RCC 7860 (cell line): ENCODE results near the gene CLDN16.

Experiments
- DNase-seq: peaks from one replicate; pipeline ENCODE4 v3.0.0-alpha.2; 2015; ENCODE audit warnings: low spot score
- FAIRE-seq: peaks from 2 replicates; lab custom pipeline; 2012; peaks lifted over from hg19 to GRCh38; lab: Jason Lieb, UNC

The CLDN16 gene

DNA sequence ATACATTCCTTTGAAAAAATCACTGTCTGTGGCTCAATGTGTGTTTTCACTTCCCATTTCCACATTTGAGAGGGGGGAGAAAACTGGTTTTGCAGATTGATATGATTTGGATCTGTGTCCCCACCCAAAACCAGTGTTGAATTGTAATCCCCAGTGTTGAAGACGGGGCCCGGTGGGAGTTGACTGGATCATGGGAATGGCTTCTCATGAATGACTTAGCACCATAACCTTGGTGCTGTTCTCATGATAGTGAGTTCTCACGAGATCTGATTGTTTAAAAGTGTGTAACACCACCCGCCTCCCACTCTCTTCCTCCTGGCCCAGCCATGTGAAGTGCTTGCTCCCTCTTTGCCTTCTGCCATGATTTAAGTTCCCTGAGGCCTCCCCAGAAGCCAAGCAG is 45.7 kb downstream of the CLDN16 start:
- FAIRE-seq (no peak), DNase-seq (no peak)

DNA sequence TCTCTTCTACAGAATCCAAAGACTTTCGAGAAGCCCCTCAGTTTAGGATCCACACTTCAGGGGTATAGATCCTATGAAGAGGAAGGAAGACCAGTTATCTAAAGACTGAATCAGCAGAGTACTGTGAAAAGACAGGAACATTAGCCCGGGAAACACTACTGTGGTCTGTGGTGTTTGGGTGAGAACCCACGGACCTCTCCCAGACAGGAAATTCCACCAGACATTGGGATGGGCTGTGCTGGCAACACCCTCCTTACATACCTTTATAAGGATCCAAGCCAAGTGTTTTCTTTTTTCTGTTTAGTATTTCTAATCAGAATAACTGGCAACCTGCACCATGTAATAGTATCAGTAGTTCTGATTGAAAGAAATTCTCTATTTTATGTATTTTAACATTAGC is 47.7 kb downstream of the CLDN16 start:
- FAIRE-seq (no peak), DNase-seq (no peak)

DNA sequence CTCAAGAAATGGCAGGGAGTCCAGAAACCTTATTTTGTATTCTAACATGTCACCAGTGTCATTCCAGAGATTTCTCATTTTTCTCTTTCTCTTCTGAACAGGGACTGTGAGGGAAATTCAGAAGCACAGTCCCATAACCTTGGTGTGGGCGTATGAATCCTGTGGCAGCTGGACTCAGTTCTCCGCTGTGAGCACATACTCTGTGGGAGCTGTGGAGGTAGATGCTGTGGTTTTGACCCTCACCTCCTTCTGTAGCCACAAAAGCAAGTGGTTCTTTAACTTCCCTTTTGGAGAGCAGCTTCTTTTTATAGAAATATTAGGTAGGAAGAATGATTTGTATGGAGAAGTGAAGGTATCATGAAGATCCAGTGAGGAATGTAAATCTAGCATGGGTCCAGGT is 48.4 kb downstream of the CLDN16 start:
- no peak for FAIRE-seq
- no peak for DNase-seq

DNA sequence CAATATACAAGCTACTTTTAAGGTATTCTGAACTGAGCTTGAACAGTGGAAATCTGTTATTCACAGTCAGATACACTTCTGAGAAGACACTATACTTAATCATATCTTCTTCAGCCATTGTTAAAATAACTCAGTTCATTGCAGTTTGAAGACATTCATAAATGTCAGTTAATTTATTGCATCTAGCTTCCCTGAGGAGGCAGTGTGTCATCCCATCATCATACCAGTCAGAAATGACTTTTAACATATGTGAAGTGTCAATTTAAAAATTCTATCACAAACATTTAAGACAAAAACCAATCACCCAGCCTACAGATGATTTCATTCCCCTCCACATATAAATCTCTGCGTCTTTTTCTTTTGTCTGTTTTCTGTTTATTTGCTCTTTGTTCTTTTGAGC is 54.3 kb downstream of the CLDN16 start:
- no peak for DNase-seq
- FAIRE-seq: no peak

DNA sequence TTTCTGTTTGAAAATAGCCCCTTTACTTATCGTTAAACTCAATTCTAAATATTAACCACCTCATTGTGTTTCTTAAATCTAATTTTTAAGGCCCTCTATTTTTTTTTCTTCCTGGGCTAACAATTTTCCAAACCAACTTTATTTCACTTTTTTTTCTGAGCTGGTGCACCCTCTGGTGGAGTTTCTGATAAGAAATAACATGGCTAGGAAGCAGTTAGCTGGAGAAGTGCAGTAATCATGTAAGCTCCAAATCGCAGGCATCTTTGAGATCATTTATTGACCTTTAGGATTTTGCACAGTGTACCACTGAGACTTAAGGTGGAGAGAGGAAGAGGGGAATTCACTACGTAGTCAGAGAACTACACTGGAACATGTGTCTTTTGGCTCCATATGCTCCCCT is 55.3 kb downstream of the CLDN16 start:
- DNase-seq (no peak), FAIRE-seq (peak; percentile 64)

DNA sequence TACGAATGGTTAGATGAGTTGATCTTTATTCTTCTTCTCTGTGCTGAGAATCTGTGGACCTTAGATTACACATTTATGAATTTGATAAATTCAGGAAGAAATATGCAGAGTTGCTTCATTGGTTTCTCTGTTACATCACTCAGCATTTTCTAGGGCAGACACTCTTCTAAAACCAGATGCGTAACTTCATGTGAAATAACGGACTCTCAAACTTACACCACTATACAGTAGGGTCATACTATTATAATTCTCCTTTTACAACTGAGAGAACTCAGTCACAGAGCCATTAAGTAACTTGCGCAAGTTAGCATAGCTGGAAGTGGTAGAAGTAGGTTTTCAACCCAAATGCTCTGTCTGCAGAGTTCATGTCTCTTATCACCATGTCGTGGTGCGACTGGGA is 56.0 kb downstream of the CLDN16 start:
- FAIRE-seq: no peak
- DNase-seq: no peak

DNA sequence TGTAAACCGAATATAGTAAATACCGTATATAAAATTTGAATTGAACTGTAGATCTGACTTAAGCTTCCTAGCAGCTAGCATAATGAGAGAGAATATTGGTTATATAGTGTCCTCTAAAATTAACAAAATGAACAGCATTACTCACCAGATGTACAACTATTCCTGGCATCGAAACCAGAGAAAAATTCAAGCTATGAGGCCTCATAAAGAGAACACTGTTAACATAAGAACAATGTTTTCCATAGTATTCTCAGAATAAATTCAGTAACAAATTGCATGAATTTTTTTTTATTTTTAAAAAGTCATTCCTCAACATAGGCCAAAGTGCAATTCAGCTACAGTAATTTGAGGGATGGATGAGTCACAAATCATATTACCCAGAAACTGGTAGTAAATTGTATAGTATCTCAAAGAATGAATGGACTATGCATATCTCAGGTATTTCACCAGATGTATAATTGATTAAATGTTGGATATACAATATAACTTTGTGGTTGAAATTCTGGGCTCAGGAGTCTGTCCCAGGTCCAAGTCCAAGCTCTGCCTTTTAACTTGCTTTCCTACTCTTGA is 56.7 kb downstream of the CLDN16 start:
- no peak for FAIRE-seq
- DNase-seq: no peak

DNA sequence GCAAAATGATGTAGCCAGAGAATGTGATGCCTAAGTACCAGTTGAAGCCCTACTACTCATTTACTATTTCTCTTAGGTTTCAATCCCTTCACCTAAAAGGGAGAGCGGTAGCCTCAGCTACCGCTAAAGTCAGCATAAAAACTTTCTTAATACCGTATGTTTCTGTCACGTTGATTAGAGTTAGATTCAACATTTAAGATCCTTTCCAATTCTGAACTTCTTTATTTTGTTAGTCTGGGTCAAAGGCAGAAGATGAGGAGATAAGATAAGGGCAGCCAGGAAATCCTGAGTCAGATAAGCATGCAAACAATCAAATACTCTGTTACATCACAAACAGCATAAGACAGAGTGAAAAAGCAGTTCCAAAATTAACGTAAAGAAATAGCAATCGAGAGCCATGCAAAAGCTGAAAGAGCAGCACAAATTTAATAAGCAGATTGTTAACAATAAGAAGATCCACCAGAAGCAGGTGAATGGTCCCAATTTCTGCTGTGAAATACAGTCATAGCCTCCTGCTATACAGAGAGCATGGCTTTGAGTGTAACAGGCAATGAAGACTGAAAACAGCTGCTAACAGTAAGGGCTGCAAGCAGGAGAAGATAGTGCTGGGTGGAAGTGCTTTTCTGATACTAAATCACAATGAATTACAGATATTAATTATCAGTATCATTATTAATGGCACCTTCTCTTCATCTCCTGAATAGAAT is 58.8 kb downstream of the CLDN16 start:
- FAIRE-seq: no peak
- no peak for DNase-seq

DNA sequence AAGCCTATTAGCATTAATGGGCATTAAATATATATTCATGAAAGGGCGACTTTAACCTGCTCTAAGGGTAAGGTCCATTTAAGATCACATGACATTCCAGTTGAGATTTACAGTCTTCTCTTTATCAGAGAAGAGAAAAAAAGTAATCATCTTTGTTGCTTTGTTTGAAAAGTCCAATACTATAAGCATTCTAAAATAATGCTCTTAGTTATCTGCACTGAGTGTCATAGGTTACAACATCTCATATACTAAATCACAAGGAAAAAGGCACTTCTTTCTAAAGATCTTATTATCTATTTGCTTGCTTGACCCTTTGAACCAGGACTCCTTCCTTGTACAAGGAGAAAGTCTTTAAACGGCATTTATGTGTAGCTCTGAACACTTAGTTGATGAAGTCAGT is 60.3 kb downstream of the CLDN16 start:
- no peak for FAIRE-seq

DNA sequence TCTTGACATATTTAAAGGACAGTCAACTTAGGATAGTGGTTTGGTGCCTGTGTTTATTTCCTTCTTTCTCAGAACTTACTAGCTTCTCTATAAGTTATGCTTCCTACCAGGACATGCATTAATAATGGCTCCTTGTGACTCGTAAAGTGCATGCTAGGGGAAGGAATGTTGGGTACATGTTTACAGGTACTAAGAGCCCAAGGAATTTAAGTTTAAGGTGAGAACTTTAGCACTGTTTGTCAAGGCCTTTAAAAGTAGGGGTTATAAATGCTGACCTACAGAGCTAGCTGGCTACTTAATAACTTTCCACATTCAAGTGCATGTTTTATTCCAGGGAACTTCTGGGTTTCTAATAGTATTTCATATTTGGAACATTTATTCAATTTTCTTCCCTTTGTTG is 61.8 kb downstream of the CLDN16 start, which contains the start of gene TMEM207:
TMEM207 (minus strand) TSS at position 101 of the 400 bp plus-strand sequence; CDS start at position 9, 92 bp downstream.
- FAIRE-seq (no peak), DNase-seq (no peak)

More for the DNA sequence above, 60.3 kb downstream of the CLDN16 start:
- DNase-seq: no peak

DNA sequence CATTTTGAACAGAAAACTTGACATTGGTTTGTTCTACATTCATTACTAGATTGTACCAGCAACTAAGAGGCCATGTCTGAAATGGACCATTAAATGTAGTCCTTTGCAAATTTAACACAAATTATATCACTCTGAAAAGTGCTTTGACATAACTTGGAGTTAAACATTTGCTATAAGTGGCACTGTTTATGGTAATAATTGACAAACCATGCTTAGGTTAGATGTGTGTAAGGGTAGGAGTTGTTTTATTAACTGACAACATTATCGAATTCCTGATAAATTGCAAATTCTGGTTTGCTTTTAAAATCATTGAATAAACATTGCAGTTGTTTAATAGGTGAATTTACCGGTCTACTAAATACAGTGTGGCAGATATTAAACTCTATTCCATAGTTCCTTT is 67.9 kb downstream of the CLDN16 start:
- no peak for DNase-seq
- FAIRE-seq: peak; percentile 87

DNA sequence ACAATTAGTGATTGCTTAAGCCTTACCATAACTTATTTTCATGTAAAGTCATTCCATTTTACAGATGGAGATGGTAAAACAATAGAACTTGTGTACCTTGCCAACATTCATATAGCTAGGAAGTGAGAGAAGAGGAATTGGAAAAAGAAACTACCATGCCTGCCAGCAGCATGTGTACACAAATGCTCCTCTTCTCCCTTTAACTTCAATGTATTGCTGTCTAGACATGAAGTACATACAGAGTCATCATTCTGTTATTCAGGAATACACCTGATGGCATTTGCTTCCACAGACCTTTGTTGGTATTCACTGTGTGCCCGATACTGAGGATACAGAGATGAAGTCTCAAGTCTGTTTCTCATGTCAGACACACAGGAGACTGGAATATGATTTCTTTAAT is 68.8 kb downstream of the CLDN16 start:
- no peak for FAIRE-seq
- no peak for DNase-seq

DNA sequence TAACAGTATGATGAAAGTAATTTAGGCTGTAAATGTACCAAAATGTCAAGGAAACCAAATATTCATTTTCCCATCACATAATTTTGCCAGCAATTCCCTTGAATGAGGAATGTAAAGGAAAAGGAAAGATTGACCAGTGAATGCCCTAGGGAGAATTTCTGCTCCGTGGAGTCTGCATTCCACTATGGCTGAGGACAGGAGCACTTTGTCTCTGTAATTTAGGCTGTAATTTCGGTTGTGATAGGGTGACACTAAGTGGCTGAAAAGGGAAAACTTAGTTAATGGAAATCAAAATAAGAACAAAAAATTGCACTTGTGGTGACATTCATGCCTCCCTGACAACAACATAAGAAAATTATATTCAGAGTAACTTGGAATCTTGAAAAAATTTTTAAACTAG is 70.1 kb downstream of the CLDN16 start:
- no peak for FAIRE-seq
- no peak for DNase-seq
